HG03060 (cell line): ENCODE data around the gene GFAP.
"Not testable (repeated sequence)": the region's sequence is repeated elsewhere in the genome, so short reads cannot be mapped to it uniquely, and the experiment has no call there.

Experiments used
- ATAC-seq: cut with Tn5 transposase; IDR thresholded peaks from one replicate; pipeline ENCODE4 v1.9.1; 2021; ENCODE audit warnings: low read depth, moderate number of reproducible peaks; ENCODE audit not compliant: unreplicated experiment

The GFAP gene

DNA sequence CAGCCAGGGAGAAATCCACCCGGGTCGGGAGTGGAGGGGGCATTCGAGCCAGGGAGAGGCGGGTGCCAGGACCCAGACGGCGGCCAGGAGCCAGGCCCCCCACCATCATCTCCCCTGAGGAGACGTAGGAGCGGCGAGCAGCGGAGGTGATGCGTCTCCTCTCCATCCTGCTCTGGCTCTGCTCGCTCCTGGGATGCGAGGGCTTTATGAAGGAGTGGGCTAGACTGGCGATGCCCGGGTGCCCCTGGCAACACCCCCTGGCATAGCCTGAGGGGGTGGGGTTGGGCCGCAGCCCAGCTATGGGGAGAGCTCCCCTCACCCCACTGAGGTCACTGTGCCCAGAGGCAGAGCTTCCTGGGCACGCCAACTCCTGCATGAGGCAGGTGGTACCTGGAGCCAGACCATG, at the start of gene GFAP:
Gene GFAP (minus strand): TSS at position 180 of the 406 bp plus-strand sequence. CDS start 14 bp downstream, at position 166.
- no peak for ATAC-seq

DNA sequence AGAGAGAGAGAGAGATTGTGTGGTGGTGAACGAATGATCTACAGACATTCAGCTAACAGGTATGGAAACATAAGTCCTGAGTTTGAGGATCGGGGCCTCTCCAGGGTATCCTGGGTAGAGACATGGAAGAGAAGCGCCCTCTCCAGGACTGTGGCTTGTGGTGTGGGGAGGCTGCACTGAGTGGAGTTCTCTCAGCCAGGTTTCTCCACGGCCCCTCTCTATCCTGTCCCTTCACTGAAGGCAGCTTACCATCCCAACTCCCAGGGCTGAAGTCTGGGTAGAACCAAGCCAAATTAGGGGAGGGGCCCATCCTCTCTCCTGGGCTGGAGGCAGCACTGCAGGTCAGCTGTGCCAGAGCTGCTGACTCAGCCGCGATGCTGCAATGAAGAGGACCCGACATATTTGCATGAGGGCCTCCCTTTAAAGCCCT, 46.6 kb upstream of the GFAP start:
- no peak for ATAC-seq

DNA sequence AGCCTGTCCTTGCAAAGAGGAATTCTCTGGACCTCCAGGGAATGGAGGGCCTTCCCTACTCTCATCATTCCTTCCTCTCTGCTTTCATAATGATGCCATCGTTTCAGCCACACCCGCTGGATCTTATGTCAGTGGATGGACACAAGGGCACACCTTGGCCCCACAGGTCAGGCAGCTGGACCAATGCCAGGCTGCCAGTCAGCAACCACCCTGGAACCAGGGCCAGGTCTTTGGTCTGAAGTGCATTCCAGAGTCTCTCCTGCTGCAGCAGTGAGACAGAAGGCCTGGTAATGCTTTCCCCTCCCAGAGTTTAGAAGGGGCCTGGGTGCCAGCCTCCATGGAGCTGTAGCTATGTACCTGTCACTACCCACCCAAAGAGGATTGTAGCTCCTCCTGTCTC, 45.4 kb upstream of the GFAP start:
- no peak for ATAC-seq

DNA sequence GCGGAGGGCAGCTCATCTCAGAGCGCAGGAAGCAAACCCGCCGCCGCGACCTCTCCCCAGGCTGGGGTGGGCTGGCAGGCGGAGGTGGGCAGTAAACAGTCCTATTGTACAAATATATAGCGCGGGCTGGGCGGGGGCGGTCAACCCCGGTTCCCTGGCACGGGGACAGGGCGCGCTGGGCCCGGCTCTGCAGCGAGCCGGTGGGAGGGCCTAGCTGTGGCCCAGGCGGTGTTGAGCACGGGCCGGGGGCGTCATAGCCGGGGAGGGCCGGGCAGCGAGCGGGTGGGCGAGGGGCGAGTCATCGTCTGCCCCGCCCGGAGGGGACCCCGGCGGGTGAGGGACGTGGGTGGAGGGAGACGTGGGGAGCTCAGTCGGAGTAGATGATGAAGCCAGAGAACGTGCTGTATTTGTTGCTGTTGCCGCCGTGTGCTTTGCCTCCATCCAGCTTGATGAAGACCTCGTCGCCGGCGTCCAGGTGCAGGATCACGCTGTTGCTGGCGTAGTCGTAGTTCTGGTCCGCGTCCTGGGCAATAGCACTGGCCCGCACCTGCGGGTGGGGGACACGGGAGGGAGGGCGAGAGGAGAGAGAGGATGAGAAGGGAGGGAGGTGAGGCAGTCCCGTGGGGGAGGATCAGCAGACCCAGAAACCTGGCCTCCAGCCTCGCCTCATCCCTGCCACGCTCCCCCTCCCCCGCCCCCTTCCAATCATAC, 44.7 kb upstream of the GFAP start:
- no peak for ATAC-seq

DNA sequence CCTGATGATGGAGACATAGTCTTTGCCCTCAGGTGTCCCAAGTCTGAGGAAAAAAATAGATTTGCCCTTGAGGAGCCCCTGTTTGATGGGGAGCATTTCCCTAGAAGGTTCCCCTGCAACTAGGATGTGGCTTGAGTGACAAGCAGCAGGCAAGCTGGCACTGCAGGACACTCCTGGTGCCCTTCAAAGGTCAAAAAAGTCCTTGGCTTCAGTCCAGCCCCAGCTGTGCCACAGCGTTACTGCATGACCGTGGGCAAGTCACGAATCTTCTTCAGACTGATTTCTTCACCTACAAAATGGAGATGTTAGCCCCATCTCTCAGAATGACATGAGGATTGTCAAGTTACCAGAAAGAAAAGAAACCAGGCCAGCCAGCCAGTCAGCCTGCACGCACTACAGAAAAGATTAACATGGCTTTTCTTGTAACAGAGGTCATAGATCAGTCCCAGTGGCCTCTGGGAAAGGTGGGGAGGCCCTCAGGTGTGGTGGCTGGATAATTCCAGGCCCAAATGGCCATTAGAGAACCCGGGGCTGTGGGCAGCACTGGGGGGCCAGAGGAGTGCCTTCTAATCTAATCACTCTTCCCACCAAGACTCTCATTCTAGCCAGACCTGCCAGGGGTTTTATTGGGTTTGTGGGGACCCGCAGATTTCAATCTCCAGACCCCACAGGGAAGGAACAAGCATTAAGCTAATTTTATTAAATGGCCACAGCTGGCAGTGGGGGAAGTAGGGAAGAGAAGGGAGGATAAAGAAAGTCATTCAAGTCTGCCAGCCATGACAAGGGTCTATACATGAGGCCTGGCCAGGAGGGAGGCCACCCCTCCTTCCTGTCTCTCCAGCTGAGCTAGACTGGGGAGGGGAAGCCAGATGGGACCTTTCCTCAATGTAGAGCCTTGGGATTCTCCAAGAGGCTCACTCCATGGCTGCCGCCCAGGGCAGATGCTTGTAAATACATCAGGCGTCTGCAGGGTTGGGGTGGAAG, 42.0 kb upstream of the GFAP start:
- ATAC-seq: no peak

DNA sequence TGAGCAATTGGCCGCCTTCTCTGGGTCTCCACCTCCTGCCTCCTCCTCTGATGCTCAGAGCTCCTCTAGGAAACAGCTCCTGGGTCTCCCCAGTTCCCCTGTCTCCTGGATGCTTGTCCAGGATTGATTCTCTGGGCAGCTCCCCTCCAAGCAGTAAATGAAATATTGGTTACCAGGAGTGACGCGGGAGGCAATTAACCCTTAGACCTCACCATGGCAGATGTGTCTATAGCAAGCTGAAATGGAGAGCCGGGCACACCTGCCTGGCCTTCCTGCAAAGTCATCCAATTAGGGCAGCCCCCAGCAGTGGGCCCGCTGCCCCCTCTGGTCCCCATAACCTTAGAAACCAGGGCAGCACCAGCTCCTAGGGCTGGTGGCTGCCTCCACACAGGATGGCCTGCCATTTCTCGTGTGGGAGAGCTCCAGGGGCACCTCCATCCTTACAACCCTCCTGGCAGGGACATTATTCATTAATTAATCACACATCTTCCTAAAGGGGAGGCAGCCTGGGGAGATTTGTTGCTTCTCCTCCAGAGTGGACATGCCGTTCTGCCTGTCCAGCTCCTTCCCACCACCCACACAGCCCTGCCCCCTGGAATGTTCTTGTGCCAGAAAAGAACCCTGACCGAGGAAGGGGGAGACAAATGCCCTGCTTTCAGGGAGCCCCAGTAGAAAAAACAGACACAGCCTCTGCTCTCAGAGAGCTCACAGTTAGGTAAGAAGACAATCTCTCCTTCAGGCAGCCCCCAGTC, 40.5 kb upstream of the GFAP start:
- no peak for ATAC-seq

DNA sequence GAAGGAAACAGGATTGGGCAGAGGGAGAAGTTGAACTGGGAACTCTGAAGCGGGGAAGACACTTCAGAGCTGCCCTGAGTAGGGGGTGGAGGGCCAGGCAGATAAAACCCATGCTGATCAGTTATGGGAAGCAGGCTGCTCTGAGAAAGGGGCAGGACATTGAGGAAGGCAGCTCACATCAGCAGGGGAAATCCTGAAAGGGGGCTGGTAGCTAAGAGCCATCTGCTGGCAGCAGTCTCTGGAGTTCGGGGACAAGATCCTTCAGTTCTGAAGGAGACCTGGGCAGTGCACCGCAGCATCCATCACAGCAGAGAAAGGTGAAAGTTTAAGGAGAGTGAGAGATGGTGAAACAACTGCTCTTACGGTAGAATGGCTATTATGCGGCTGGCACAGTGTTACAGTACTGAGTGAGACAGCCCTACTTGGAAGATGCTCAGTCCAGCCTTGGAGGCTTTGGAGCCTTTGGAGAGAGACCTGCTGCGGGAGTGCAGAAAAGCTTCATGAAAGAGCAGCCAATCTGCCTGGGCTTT, 37.7 kb upstream of the GFAP start:
- ATAC-seq: no peak

DNA sequence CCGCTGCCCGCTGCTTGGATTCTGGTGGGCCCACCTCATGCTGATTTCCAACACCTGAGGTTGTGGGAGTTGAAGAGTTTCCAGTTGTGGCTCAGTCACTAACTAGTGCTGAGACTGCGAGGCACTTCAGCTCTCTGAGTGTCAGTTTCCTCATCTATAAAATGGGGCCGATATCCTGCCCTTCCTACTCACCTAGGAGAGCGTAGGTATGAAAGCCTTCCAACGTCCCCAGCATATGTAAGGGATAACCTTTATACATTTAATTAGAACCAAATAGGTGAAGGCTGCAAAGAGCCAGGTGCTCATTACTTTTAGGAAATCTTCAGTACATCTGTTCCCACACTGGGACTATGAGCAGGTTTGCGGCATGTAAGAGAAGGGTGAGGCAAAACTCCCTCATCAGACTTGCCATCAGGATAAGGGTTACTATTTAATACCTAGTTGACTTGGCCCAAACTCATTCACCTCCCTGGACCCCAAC, 33.1 kb upstream of the GFAP start:
- no peak for ATAC-seq

DNA sequence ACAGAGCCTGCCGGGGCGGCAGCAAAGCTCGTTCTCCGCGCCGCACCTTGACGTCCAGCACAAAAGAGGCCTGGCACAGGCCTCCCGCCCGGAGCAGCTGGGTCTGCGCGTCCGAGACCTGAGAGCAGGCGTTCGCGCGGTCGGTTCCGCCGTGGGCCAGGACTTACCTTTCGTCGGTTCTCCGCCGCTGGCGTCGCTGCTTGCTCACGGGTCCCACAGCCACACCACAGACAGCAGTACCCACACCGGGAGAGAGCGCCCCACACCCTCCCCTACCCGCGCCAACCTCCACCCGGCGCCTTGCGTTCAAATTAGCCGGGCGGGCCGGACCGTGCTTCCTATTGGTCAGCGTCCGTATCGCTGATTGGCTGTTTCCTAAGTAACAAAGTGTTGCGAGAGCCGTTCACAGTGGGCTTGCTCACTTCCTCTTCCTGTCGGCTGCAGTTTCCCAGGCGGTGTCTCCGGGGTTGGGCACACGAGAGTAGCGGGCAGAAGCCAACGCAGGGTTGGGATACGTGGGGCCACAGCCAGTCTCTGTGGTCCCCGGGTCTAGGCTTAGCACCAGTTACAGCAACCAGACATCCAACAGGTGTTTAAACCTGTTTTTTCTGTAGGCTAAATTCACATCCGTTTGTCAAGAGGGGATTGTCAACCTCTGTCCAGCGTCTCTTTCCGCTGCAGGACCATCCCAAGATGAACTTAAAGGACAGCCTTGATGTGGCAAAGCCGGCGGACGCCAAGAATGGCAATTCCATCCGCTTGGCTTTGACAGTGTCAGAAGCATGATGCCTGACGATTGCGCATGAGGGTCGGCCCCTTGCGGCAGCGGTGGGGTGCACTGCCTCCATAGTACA, 32.4 kb upstream of the GFAP start, which contains the start of gene KIF18B:
Gene KIF18B (minus strand): TSS at position 313 of the 854 bp plus-strand sequence. CDS start 11,429 bp downstream, outside the sequence.
- ATAC-seq: no peak

DNA sequence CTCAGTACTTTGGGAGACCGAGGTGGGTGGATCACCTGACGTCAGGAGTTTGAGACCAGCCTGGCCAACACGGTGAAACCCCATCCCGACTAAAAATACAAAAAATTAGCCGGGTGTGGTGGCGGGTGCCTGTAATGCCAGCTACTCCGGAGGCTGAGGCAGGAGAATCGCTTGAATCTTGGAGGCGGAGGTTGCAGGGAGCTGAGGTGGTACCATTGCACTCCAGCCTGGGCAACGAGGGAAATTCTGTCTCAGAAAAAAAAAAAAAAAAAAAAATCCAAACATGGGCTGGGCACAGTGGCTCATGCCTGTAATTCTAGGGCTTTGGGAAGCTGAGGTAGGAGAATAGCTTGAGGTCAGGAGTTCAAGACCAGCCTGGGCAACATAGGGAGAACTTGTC, 30.4 kb upstream of the GFAP start:
- ATAC-seq: not testable (repeated sequence)

DNA sequence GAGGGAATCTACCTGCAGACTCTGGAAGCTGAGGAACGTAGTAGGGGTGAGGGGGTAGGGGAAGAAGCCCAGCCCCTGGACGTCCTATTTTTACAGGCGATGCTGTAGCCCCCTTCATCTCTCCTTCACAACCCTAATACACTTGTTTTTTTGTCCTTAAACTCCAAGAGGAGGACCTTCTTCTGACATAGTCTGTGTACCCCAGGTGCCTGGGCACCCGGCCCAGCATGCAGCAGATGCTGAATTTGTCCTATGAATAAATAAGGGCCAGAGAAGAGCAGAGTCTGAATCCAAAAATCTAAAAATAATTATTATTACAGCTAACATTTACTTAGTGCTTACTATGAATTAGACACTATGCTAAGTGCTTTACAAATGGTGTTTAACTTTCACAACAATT, 27.2 kb upstream of the GFAP start:
- ATAC-seq: no peak

DNA sequence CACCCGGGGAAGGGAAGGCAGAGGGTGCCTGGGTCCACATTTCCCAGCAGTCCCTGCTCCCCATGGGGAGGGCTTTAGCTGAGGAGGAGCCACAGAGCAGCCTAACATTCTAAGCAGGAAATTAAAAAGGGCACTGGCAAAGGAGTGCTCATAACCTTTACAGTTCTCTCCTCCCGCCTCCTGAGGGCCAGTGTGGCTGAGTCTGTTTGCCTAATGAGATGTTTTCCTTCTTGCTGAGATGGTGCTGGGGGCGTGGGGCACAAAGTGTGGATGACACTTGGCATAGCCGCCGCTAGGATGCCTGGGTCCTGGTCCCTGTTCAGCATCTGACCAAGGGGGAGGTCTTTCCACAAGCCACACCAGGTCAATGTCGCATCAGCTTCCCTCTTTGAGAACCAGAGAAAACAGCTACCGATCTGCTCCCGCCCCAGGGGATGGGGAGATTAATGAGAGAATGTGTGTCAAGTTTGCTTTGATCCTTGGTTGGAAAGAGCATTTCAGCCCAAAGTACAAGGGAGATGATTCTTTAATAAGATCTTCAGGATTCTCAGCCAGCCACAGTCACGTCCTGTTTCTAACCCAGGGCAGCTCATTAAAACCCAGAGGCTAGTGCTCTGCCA, 26.5 kb upstream of the GFAP start:
- ATAC-seq: no peak

DNA sequence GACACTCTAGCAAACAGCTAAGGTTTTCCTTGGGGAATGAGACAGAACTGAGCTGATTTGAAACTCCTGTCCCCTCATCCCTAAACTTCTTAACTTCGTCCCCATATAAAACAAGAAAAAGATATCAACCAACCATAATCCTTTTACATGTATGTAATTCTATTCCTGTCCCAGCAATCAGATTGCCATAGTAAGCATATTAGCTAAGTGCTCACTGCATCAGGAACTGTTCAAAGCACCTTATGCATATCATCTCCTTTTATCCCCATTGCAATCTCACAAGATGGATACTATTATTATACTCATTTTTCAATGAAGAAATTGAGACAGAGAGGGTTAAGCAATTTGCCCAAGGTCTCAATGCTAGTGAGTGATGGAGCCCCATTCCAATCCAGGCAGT, 25.5 kb upstream of the GFAP start:
- no peak for ATAC-seq

DNA sequence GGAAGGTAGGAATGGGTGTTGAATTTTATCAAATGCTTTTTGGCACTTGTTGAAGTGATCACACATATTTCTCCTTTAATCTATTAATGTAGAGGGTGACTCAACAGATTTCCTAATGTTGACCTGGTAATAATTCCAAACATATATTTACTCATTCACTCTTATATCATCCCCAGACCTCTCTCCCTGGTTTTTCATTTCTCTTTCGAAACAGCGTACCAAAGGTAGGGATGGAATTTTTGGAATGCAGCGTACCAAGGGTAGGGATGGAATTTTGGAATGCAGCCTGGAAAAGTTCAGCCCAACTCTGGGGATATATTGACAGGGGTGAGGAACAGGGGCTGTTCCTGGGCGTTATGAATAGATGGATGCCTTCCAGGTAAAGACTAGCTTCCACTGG, 25.0 kb upstream of the GFAP start:
- no peak for ATAC-seq

DNA sequence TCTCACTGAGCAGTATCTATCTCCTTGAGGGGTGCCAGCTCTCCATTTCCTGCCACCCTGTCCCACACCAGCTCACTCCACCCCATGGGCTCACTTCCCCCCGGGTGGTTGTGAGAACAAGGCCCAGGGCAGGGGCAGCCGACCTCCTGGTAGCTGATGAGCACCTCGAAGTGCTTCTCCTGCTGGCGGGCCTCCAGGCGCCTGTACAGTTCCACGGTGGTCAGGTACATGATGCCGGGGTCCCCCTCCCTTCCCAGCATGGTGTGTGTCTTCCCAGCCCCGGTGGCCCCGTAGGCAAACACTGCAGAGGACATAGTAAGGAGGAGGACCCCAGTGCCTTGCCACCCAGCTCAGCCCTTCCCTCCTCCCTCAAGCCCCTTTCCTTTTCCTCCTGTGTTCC, 19.8 kb upstream of the GFAP start:
- no peak for ATAC-seq

DNA sequence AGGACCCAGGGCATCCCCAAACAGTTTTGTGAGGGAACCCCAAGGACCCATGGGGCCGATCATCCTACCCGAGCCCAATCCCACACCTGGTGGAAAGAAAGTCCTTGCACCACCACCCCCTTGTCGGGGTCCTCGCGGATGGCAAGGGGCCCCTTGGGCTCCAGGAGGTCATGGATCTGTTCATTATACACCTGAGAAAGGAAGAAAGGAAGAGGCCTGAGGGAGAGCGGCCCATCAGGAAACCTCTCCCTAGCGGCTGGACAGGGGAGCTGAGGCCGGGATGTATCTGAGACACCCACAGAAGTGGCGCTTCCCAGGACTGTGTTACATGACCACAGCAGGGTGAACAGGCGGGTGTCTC, 19.4 kb upstream of the GFAP start:
- ATAC-seq: no peak

DNA sequence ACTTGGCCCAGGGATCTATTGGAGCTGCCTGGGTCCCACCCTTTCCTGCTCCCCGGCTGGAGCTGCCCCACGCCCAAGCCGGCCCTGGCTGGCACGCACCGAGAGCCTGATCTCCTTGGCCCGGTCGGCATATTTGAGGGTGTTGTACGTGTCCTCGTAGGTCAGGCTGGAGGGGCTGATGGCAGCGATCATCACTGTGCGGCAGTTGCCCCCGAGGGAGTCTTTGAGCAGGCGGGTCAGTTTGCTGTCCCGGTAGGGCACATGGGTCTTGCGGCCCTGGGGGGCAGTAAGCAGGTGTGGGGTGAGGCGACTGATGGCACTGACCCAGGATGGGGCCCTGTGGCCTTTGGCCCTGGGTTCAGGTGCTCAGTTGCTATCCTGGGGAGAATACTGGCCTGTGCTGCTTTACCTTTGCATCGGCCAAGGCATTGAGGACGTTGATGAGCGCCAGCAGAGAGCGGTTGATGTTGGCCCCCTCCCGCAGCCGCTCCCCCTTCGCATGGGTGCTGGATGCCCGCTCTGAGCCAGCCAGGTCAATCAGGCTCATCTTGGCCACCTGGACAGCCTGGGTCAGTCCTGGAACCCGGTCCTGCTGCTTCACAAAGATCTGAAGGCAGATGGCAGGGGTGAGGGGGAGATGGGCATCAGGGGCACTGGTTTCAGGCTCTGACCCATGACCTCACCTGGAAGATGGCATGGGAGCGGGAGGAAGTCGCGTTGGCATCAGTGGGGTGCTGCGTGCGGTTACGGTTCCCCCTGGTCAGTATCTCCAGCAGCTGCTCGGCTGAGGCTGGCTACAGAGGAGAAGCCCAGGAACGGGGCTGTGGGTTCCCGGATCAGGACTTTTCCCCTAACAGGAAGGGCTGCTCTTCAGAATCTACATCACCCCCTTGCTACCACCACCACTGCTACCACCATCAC, 18.8 kb upstream of the GFAP start:
- no peak for ATAC-seq

DNA sequence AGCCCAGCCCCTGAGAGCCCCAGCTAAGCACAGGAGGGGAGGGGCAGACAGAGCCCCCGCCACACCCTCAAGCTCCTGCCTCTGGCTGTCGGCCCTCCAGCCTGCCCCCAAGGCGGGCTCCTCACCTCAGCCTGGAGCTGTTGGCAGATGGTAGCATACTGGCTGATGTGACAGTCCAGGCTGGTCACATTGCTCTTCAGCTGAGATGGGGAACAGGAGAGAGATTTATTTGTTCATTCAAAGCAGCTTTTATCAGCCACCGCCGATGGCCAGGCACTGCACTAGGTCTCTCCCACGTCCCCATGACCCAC, 17.4 kb upstream of the GFAP start:
- ATAC-seq: no peak
